GM18867 (cell line): ENCODE results near the gene ZBED6.
"Not testable (repeated sequence)": the region's sequence is repeated elsewhere in the genome, so short reads cannot be mapped to it uniquely, and the experiment has no call there.

ENCODE experiments used
- ATAC-seq: cut with Tn5 transposase; IDR thresholded peaks from one replicate; pipeline ENCODE4 v1.9.1; 2021; ENCODE audit warnings: mild to moderate bottlenecking, moderate library complexity; ENCODE audit not compliant: unreplicated experiment

Gene ZBED6

DNA sequence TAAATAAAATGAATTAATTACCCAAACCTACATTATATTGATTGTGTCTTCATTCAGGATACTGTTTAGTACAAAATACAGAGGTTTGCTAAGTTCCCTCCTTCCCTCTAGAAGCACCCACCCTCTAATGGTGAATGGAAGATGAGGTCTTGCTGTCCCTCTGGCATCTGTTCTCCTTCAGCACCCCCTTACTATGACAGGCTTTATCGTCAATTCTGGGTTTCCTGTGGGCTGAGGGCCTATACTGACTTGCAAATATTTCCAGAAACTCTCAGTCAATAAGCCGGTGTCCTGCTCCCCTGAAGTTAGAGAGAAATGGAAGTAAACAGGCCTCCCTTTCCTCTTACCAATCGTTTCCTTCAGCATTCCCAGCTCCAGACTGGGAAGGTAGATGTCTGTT is 17.3 kb upstream of the ZBED6 start:
- no peak for ATAC-seq

DNA sequence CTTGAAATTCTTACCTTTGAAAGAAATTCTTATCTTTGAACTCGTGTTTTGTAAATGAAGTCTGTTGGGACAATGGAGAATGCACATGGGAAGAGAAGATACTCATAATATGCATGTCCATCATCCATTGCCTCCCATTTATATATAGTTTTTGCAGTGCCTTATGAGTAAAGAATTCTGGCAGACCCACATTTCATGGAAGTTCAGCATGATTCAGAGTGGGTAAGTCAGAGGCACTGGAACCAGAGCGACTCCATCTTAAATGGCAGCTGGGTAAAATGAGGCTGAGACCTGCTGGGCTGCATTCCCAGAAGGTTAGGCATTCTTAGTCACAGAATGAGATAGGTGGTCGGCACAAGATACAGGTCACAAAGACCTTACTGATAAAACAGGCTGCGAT is 16.6 kb upstream of the ZBED6 start:
- no peak for ATAC-seq

DNA sequence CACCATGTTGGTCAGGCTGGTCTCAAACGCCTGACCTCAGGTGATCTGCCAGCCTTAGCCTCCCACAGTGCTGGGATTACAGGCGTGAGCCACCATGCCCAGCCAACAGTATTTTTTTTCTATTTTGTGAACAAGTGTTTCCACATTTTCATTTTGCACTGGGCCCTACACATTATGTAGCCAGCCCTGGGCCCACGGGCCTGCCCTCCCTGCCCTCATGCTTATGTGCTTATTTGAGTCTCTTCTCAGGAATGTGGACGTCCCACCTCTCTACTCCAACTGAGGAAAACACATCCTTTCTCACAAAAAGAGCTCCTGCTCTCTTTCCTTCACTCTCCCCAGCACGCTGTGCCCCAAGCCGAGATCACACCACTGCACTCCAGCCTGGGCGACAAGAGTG is 13.5 kb upstream of the ZBED6 start:
- ATAC-seq = no peak

DNA sequence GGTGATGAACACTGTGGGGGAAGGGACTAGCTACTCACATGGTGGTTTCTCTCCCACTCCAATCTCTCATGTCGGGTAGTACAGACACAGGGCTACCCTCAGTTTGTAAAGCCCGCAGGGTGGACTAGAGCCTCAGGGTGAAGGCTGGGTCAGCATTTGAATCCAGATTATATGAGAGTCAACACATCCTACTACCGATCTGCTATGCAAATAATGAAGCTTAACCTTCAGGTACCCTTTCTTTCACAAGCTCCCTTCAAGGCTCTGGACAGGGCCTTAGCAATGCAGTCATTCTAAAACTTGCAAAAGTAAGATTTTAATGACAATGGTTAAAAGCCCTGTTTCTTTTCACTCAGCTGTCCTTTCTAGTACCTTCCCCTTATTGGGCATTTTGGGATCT is 5.5 kb upstream of the ZBED6 start:
- ATAC-seq = peak; percentile 51

DNA sequence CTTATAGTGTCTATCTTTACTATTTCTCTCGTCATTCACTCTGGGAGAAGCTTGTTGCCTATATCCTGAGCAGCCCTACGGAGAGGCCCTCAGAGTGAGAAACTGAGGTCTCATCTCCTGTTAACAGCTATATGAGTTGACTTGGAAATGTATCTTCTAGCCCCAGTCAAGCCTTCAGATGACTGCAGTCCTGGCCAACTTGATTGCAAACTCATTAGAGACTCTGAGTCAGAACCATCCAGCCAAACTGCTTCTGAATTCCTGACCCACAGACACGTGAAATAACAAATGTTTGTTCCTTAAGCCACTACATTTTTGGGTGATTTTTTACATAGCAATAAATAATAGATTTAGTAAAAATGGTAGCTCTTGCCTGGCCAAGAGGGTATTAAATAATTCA is 3.9 kb upstream of the ZBED6 start:
- ATAC-seq = no peak

DNA sequence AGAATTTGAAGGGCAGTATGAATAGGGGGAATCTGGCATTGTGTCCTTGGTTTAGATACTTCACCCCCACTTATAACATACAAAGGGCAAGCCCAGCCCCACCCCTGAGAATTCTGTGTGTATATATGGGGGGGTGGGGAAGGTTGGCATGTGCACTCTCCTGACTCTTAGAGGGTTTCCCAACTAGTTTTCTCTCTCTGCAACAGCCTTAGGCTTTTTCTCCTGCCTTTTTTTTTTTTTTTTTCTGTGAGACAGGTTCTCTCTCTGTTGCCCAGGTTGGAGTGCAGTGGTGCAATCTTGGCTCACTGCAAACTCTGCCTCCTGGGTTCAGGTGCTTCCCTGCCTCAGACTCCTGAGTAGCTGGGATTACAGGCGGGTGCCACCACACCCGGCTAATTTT is 2.9 kb upstream of the ZBED6 start:
- no peak for ATAC-seq

DNA sequence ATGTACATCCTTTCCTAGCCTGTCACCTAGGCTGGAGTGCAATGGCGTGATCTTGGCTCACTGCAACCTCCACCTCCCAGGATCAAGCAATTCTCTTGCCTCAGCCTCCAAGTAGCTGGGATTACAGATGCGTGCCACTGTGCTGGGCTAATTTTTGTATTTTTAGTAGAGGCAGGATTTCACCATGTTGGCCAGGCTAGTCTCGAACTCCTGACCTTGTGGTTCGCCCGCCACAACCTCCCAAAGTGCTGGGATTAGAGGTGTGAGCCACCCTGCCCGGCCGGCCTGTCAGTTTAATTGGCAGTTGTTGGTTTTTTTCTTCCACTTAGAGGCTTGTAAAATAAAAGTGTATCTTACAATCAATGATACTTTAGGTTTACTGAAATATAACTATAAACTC is 1.9 kb upstream of the ZBED6 start:
- ATAC-seq = not testable (repeated sequence)

DNA sequence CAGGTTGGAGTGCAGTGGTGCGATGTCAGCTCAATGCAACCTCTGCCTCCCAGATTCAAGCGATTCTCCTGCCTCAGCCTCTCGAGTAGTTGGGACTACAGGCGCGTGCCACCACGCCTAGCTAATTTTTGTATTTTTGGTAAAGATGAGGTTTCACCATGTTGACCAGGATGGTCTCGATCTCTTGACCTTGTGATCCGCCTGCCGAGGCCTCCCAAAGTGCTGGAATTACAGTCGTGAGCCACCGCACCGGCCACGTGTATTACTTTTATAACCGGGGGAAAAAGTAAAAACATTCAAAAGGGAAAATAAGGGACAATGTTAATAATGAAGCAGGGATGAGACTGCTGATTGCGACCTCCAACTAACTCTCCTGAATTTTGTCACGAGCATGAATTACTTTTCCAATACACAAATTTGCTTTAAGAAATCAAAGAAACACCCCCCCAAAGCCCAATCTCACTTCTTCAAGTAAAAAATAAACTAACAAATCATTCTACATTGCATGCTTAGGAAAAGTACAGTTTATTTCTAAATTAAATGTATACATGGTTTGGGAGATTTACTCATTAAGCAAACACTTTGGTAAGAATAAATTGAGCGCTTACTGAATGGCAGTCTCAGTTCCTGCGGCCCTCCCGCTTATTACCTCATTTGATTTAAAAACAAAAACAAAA is 521 bp upstream of the ZBED6 start:
- no peak for ATAC-seq

DNA sequence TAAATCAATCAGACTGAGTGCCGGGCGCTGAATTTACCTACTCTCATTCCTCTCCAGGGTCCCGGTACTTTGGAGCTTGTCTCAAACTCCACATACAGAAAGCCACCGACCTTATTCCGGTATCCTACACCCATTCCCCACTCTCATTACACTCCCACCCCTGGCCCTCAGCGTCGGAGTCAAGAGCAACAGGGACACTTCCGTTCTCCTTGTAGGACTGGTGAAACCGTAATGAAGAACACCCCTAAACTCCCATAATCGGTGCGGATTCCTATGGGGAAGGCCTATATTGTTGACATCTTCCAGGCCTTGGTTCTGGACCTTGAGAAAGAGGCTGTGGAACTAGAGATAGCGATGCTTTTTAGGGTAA is 798 bp downstream of the ZBED6 start:
- peak; percentile 23 for ATAC-seq

DNA sequence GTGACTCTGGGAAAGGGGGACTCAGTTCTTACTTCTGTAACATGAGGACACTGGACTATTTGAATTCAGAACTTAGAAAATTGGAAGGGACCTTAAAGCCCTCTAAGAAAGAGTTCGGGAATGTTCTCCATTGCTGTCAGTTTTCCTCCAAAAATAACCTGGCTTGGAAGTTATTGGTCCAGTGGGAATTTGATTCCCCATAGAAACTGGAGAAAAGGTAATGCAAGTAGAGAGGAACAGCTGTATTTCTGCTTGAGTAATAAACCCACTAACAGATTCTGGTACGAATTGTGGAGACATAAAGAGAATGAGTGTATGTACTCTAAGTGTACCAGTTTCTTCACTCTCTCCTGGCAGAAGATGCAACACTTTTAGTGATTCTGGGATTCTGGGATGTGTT is 1.8 kb downstream of the ZBED6 start:
- ATAC-seq = no peak

DNA sequence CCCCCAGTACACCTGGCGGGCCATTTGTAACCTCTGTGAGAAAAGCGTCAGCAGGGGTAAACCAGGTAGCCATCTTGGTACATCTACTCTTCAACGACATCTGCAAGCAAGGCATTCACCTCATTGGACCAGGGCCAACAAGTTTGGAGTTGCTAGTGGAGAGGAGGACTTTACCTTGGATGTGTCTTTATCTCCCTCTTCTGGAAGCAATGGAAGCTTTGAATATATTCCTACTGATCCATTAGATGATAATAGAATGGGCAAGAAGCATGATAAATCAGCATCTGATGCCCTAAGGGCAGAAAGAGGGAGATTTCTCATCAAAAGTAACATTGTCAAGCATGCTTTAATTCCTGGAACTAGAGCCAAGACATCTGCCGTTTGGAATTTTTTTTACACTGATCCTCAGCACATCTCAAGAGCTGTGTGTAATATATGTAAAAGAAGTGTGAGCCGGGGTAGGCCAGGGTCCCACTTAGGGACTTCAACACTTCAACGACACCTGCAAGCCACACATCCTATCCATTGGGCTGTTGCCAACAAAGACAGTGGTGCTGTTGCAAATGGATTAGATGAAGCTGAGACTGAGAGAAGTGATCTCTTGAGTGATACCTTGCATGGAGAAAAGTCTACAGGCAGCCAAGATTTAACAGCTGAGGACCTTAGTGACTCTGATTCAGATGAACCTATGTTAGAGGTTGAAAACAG is 2.7 kb downstream of the ZBED6 start:
- ATAC-seq = no peak

DNA sequence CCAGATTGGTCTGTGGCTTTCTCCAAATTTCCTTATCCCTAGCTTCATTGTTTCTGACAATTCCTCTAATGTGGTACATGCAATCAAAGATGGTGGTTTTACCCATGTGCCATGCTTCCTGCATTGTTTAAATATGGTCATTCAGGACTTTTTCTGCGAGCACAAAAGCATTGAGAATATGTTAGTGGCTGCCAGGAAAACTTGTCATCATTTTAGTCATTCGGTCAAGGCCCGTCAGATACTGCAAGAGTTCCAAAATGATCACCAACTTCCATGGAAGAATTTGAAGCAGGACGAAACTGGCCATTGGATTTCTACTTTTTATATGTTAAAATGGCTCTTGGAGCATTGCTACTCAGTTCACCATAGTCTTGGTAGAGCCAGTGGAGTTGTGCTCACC is 3.7 kb downstream of the ZBED6 start:
- ATAC-seq = no peak

DNA sequence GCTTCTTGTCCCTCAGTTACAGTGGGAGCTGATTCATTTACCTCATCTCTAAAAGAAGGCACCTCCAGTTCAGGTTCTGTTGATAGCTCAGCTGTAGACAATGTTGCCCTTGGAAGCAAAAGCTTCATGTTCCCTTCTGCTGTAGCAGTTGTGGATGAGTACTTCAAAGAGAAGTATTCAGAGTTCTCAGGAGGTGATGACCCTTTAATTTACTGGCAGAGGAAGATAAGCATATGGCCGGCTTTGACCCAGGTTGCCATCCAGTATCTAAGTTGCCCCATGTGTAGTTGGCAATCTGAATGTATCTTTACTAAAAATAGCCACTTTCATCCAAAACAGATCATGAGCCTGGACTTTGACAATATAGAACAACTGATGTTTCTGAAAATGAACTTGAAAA is 4.5 kb downstream of the ZBED6 start:
- no peak for ATAC-seq

DNA sequence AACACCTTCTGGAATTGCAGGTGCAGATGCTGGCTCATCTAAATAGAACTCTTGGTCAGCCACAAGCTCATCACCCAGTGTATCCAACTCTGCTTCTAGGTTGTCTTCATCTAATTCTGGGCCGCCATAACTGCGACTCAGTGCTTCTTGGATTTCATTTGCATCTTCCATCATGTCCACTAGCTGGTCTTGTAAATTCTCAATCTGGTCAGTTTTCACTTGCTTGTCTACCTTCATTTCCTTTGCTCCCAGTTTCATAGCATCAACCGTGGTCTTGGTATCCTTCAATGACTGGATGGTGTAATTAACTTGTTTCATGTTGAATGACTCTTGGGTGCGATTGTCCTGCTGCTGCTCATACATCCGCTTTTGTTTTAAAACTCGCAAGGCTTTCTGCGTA is 10.3 kb downstream of the ZBED6 start:
- no peak for ATAC-seq

DNA sequence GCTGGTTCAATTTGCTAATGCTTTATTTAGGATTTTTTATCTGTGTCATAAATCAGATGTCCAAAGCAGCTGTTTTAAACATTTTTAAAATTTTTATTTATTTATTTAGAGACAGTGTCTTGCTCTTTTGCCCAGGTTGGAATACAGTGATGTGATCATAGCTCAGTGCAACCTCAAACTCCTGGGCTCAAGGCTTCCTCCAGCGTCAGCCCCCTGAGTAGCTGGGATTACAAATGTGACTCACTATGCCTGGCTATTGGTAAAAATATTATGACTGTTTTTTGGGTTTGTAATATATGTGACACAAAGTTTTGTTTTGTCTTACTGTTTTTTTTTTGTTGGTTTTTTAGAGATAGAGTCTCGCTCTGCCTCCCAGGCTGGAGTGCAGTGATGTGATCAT is 11.8 kb downstream of the ZBED6 start:
- no peak for ATAC-seq

DNA sequence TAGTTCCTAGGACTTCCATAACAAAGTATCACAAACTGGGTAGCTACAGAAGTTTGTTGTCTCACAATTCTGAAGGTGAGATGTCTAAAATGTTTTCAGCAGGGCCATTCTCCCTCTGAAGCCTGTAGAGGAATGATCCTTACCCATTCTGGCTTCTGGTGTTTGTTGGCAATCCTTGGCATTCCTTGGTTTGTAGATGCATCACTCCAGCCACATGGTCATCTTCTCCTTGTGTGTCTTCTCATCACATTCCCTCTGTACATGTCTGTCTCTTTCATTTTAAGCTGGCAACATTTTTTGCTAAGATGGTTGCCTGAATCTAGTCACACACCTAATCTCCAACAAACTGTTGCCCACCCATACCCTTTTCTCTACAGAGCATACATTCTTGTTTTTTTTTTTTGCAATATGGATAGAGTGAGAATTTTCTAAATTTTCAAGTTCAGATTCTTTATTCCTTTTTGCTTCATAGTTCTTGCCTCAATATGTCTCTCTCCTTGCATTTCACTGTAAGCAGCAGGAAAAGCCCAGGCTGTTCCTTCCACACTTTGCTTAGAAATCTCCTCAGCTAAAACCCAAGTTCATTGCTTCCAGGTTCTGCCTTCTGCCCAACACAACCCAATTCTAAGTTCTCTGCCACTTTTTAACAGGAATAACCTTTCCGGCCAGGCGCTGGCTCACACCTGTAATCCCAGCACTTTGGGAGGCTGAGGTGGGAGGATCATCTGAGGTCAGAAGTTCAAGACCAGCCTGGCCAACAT is 18.3 kb downstream of the ZBED6 start:
- ATAC-seq = no peak

DNA sequence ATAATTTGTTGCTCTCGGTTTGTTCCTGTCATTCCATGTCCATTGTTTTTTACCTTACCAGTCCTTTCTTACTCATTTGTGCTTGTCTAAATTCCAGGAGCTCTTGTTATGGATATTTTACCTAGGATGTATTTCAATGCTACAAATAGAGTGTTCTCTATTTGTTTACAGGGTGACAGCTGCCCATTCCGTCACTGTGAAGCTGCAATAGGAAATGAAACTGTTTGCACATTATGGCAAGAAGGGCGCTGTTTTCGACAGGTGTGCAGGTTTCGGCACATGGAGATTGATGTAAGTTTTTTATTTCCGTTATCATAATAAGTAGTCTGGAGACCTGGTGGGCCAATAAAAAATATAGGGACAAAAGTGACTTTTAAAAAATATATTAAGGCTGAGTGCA is 23.0 kb downstream of the ZBED6 start:
- no peak for ATAC-seq

DNA sequence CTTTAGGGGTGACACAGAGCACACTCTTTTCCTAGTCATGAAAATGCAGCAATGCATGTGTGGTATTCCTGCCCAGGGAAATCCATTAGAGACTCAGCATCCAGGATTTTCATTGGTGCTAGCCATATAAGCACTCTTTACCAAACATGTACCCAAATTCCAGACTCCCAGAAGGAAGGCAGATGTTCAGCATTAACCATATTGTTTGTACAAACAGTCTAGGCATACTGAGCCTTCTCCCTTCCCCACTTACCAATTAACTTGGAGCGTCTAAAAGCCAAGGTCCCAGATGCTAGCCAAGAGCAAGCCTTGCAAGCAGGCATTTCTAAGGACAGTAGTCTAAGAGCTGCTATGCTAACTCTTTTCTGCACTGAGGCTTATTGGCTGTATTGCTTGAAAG is 27.9 kb downstream of the ZBED6 start:
- ATAC-seq = no peak

DNA sequence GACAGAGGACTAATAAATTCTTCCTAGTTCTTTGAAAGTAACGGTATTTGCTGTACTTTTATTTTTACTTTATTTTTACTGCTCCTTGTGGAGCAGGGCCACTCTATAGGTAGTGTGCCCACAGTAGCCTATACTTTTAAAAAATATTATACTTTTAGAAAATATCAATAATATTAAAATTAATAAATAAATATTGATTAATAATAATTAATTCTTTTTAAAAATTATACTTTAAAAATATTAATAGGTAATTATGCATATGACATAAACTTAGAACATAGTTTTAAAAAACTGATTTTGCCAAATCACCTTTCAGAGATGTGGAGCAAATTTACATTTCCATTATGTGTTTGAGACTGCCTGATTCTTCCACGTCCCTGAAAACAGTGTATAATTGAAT is 30.8 kb downstream of the ZBED6 start:
- no peak for ATAC-seq

DNA sequence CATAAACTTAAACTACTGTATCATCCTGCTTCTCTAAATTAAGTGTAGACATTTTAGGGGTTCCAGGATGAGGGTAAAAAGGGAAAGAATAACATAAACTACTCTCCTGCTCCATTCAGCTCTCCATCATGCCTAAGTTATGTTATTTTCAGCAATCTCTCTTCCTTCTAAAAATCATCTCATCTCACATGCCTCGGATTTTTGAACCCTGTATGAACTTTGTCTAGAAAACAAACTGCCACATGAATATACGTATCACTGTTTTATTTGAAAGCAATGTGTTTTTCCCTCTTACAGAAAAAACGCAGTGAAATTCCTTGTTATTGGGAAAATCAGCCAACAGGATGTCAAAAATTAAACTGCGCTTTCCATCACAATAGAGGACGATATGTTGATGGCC is 32.6 kb downstream of the ZBED6 start:
- ATAC-seq = no peak

DNA sequence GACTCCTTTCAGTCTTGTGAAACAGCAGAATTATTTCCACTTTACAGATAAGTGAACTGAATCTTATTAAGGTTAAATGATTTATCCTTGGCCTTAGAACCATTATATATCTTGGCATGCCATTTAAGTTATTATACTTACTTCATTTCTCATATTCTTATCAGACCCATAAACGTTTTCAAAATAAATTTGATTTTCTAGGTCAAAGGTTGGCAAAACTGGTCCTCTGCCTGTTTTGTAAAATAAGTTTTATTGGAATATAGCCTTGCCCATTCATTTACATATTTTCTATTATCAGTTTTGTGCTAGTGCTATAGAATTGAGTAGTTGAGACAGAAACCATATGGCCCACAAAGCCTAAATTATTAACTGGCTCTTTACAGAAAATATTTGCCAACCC is 33.1 kb downstream of the ZBED6 start:
- ATAC-seq = no peak

DNA sequence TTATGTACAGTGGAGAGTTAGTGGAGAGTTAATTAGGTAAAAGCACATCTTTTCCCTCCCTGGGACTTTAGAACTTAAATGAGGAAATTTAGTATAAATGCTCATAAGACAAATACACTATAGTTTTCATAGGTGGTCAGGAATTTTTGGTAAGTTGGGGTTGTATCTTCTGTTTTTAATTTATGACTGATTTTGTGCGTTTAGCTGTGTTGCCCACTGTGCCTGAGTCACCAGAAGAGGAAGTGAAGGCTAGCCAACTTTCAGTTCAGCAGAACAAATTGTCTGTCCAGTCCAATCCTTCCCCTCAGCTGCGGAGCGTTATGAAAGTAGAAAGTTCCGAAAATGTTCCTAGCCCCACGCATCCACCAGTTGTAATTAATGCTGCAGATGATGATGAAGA is 33.8 kb downstream of the ZBED6 start:
- ATAC-seq = not testable (repeated sequence)
